Measurements from ENCODE around the gene TRAF2. TPM values are rescaled to one million over a fixed set of nuclear protein-coding genes. Genes with fewer than 3 reads are reported as not detected.

TRAF2 gene
- total RNA-seq, 1 experiment from 2014 or later: 11.5 TPM

DNA sequence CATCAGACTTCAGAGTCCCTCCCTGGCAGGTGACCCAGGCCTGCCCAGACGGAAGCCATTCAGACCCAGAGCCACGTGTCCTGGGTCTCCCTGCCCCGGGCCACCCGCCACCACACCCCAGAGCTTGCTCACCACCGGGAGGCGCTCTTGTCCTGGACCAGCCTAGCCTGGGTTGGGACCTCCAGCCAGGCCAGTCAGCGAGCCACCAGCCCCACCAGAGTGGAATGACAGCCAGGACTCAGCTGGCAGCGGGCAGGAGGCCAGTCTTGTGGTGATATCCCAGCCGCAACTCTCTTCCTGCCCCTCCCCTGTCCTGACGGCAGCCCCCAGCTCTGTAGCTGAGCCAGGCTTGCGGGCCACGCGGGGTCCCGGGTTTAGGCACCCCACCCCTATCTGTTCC, 89.3 kb downstream of the TRAF2 start:
- Histone ChIP-seq H3K4me2 (ENCODE audit: low read length) (no peak overlapping the region), H2AFZ (ENCODE audit: low read length) (no peak overlapping the region), H3K79me2 (ENCODE audit: low read length) (no peaks in the 10 kb centered on the region), H3K27ac (ENCODE audit: low read length) (no peak overlapping the region), H3K9me3 (ENCODE audit: low read length) (no peaks in the 10 kb centered on the region), H3K9ac (ENCODE audit: low read length) (no peak overlapping the region), H3K4me3 (ENCODE audit: low read length) (no peak overlapping the region), H4K20me1 (ENCODE audit: low read length) (no peaks in the 10 kb centered on the region), H3K9me2 (replicated peaks; ENCODE audit: low read length) (no peaks in the 10 kb centered on the region), H3K36me3 (ENCODE audit: low read depth, low read length) (no peaks in the 10 kb centered on the region), H3K27me3 (ENCODE audit: low read length) (no peaks in the 10 kb centered on the region), H3K4me1 (ENCODE audit: insufficient read depth, low read length) (no peaks in the 10 kb centered on the region), H3F3A (ENCODE audit: low read length, unreplicated experiment) (no peaks in the 10 kb centered on the region)
- ATAC-seq (no peak), DNase-seq (no peak)
- CTCF ChIA-PET: no interaction called here
- no TSS peak for BruUV-seq (replicated peaks)
- intact Hi-C loops (cut with micrococcal nuclease): no loop called here
- no peak for TF ChIP-seq EZH2 (IDR thresholded peaks at IDR 0.05; ENCODE audit: low read length, unreplicated experiment)
- TF ChIP-seq, protein P1, sequence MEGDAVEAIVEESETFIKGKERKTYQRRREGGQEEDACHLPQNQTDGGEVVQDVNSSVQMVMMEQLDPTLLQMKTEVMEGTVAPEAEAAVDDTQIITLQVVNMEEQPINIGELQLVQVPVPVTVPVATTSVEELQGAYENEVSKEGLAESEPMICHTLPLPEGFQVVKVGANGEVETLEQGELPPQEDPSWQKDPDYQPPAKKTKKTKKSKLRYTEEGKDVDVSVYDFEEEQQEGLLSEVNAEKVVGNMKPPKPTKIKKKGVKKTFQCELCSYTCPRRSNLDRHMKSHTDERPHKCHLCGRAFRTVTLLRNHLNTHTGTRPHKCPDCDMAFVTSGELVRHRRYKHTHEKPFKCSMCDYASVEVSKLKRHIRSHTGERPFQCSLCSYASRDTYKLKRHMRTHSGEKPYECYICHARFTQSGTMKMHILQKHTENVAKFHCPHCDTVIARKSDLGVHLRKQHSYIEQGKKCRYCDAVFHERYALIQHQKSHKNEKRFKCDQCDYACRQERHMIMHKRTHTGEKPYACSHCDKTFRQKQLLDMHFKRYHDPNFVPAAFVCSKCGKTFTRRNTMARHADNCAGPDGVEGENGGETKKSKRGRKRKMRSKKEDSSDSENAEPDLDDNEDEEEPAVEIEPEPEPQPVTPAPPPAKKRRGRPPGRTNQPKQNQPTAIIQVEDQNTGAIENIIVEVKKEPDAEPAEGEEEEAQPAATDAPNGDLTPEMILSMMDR (conservative IDR thresholded peaks at IDR 0.05; ENCODE audit: low read depth, low read length): no peak
- no peak for TF ChIP-seq EZH2phosphoT487 (IDR thresholded peaks at IDR 0.05; ENCODE audit: borderline replicate concordance, low read length)
- POLR2A ChIA-PET (ENCODE audit: unreplicated experiment): no interaction called here

Small RNA genes within 50 kb of the gene (microRNA-seq; reads per million reads assigned to microRNA genes)
- 1.0 reads per million for gene MIR4479 (ENCODE audit: unreplicated experiment)

Other genes starting within 250 kb of the TRAF2 start
- gene EGFL7, start 223.6 kb upstream of the TRAF2 start, total RNA-seq (2014; rRNA removed): 23.1 and 29.5 TPM in 2 replicates
- gene AGPAT2, start 199.1 kb upstream of the TRAF2 start, total RNA-seq (2014; rRNA removed): 103 and 106 TPM in 2 replicates
- 19.5 and 26.3 TPM in 2 replicates for gene DIPK1B, start 173.9 kb upstream of the TRAF2 start, total RNA-seq (2014; rRNA removed)
- not detected in 2 replicates for gene LCN10, start 143.6 kb upstream of the TRAF2 start, total RNA-seq (2014; rRNA removed)
- not detected in 2 replicates for gene LCN6, start 138.0 kb upstream of the TRAF2 start, total RNA-seq (2014; rRNA removed)
- gene LCN8, start 128.3 kb upstream of the TRAF2 start, total RNA-seq (2014; rRNA removed): not detected in 2 replicates
- not detected in 2 replicates for gene LCN15, start 122.0 kb upstream of the TRAF2 start, total RNA-seq (2014; rRNA removed)
- gene TMEM141, start 95.2 kb upstream of the TRAF2 start, total RNA-seq (2014; rRNA removed): 94.6 and 101 TPM in 2 replicates
- 0.87 and 1.2 TPM in 2 replicates for gene CCDC183, start 90.2 kb upstream of the TRAF2 start, total RNA-seq (2014; rRNA removed)
- gene RABL6, start 78.6 kb upstream of the TRAF2 start, total RNA-seq (2014; rRNA removed): 84.3 and 113 TPM in 2 replicates
- gene AJM1, start 44.0 kb upstream of the TRAF2 start, total RNA-seq (2014; rRNA removed): 1.4 and 2.6 TPM in 2 replicates
- gene PHPT1, start 37.1 kb upstream of the TRAF2 start, total RNA-seq (2014; rRNA removed): 83.2 and 111 TPM in 2 replicates
- gene MAMDC4, start 34.2 kb upstream of the TRAF2 start, total RNA-seq (2014; rRNA removed): 3.0 and 5.3 TPM in 2 replicates
- 544 and 562 TPM in 2 replicates for gene EDF1, start 20.2 kb upstream of the TRAF2 start, total RNA-seq (2014; rRNA removed)
- gene FBXW5, start 58.2 kb downstream of the TRAF2 start, total RNA-seq (2014; rRNA removed): 138 and 159 TPM in 2 replicates
- 0.77 TPM in 1 of 2 replicates, not detected in the other for gene C8G, start 58.7 kb downstream of the TRAF2 start, total RNA-seq (2014; rRNA removed)
- gene LCN12, start 65.8 kb downstream of the TRAF2 start, total RNA-seq (2014; rRNA removed): 0.55 TPM in 1 of 2 replicates, not detected in the other
- gene PTGDS, start 91.0 kb downstream of the TRAF2 start, total RNA-seq (2014; rRNA removed): not detected in 2 replicates
- not detected in 2 replicates for gene LCNL1, start 96.5 kb downstream of the TRAF2 start, total RNA-seq (2014; rRNA removed)
- gene PAXX, start 105.9 kb downstream of the TRAF2 start, total RNA-seq (2014; rRNA removed): 113 and 137 TPM in 2 replicates
- gene CLIC3, start 110.1 kb downstream of the TRAF2 start, total RNA-seq (2014; rRNA removed): 1.4 and 4.3 TPM in 2 replicates
- gene ABCA2, start 141.7 kb downstream of the TRAF2 start, total RNA-seq (2014; rRNA removed): 25.9 and 31.5 TPM in 2 replicates
- not detected in 2 replicates for gene FUT7, start 145.6 kb downstream of the TRAF2 start, total RNA-seq (2014; rRNA removed)
- 25.4 and 33.3 TPM in 2 replicates for gene NPDC1, start 159.7 kb downstream of the TRAF2 start, total RNA-seq (2014; rRNA removed)
- 0.92 and 1.3 TPM in 2 replicates for gene ENTPD2, start 167.5 kb downstream of the TRAF2 start, total RNA-seq (2014; rRNA removed)
- 98.4 and 134 TPM in 2 replicates for gene SAPCD2, start 184.0 kb downstream of the TRAF2 start, total RNA-seq (2014; rRNA removed)
- gene UAP1L1, start 191.0 kb downstream of the TRAF2 start, total RNA-seq (2014; rRNA removed): 5.0 and 6.4 TPM in 2 replicates
- 65.5 and 71.6 TPM in 2 replicates for gene MAN1B1, start 200.5 kb downstream of the TRAF2 start, total RNA-seq (2014; rRNA removed)
- 101 and 103 TPM in 2 replicates for gene DPP7, start 228.2 kb downstream of the TRAF2 start, total RNA-seq (2014; rRNA removed)

Data from PC-3 (cell line).